Midbrain (tissue), 1 donor: ENCODE measurements around the gene PYHIN1.

ENCODE experiments used
- DNase-seq: peaks from one replicate; lab custom pipeline; 2025; lab: John Stamatoyannopoulos, UW

Gene PYHIN1

GRCh38 chr1:158931055-158931737 lies at the start of gene PYHIN1:
TSS of gene PYHIN1 (plus strand) at chr1:158931552. CDS start at chr1:158936911, 5,359 bp downstream.
- DNase-seq = no peak

- no peak for DNase-seq
Measured at GRCh38 chr1:158893654-158894053, 37.7 kb upstream of the PYHIN1 start.

- no peak for DNase-seq
Measured at GRCh38 chr1:158898722-158899121, 32.6 kb upstream of the PYHIN1 start.

GRCh38 chr1:158901623-158902022 lies 29.7 kb upstream of the PYHIN1 start:
- no peak for DNase-seq

GRCh38 chr1:158916085-158916484 lies 15.3 kb upstream of the PYHIN1 start:
- no peak for DNase-seq

- DNase-seq = no peak
Measured at GRCh38 chr1:158924677-158925076, 6.7 kb upstream of the PYHIN1 start.

GRCh38 chr1:158930504-158930903 lies 848 bp upstream of the PYHIN1 start:
- DNase-seq = no peak

GRCh38 chr1:158932171-158932570 lies 819 bp downstream of the PYHIN1 start:
- DNase-seq = no peak

- no peak for DNase-seq
Measured at GRCh38 chr1:158933621-158934020, 2.3 kb downstream of the PYHIN1 start.

- DNase-seq = no peak
Measured at GRCh38 chr1:158939180-158939579, 7.8 kb downstream of the PYHIN1 start.

- no peak for DNase-seq
Measured at GRCh38 chr1:158941317-158941716, 10.0 kb downstream of the PYHIN1 start.

- no peak for DNase-seq
Measured at GRCh38 chr1:158942490-158942889, 11.1 kb downstream of the PYHIN1 start.

GRCh38 chr1:158943059-158943458 lies 11.7 kb downstream of the PYHIN1 start:
- DNase-seq = no peak

- DNase-seq = no peak
Measured at GRCh38 chr1:158945061-158945460, 13.7 kb downstream of the PYHIN1 start.

GRCh38 chr1:158946785-158947184 lies 15.4 kb downstream of the PYHIN1 start:
- no peak for DNase-seq

- no peak for DNase-seq
Measured at GRCh38 chr1:158951956-158952355, 20.6 kb downstream of the PYHIN1 start.

- DNase-seq = no peak
Measured at GRCh38 chr1:158952416-158952815, 21.1 kb downstream of the PYHIN1 start.

- no peak for DNase-seq
Measured at GRCh38 chr1:158961178-158961577, 29.8 kb downstream of the PYHIN1 start.

- no peak for DNase-seq
Measured at GRCh38 chr1:158962983-158963382, 31.6 kb downstream of the PYHIN1 start.

GRCh38 chr1:158969166-158969565 lies 37.8 kb downstream of the PYHIN1 start:
- no peak for DNase-seq

GRCh38 chr1:158969855-158970254 lies 38.5 kb downstream of the PYHIN1 start:
- DNase-seq = no peak

- no peak for DNase-seq
Measured at GRCh38 chr1:158972841-158973240, 41.5 kb downstream of the PYHIN1 start.

GRCh38 chr1:158976219-158976618 lies 44.9 kb downstream of the PYHIN1 start:
- DNase-seq = no peak

- no peak for DNase-seq
Measured at GRCh38 chr1:158978730-158979129, 47.4 kb downstream of the PYHIN1 start.
